ENCODE results near the gene STAM2. TPM values are rescaled to one million over a fixed set of nuclear protein-coding genes. Genes with fewer than 3 reads are reported as not detected.

Gene STAM2
- total and polyA plus RNA-seq, 2 of the 13 experiments (the other 11 are each of a cell fraction or from before 2014, with no cell fraction given) = 14.7 to 24.1 TPM

- TF ChIP-seq ZNF251 (CRISPR knock-in tag; IDR thresholded peaks at IDR 0.05) (no peak), NFYB (CRISPR knock-in tag; IDR thresholded peaks at IDR 0.05) (no peak), RFXAP (CRISPR knock-in tag; IDR thresholded peaks at IDR 0.05; ENCODE audit: borderline replicate concordance) (no peak), CENPBD1 (CRISPR knock-in tag; IDR thresholded peaks at IDR 0.05; ENCODE audit: borderline replicate concordance, low read depth) (no peak), NFIC (IDR thresholded peaks at IDR 0.05; ENCODE audit: low read length) (0 out of 2 replicates have a peak, but pooled peaks have one; percentile 39), TAF15 (IDR thresholded peaks at IDR 0.05; ENCODE audit: low read depth, low read length, poor library complexity, severe bottlenecking) (no peak), FOXO1 (CRISPR knock-in tag; IDR thresholded peaks at IDR 0.05) (no peak), KDM2A (CRISPR knock-in tag; IDR thresholded peaks at IDR 0.05; ENCODE audit: borderline replicate concordance, low read depth) (no peak), ZNF629 (CRISPR knock-in tag; conservative IDR thresholded peaks at IDR 0.05) (no peak), PHF20 (CRISPR knock-in tag; IDR thresholded peaks at IDR 0.05) (no peak), ZSCAN31 (CRISPR knock-in tag; IDR thresholded peaks at IDR 0.05; ENCODE audit: low read depth) (no peak), ZNF431 (CRISPR knock-in tag; IDR thresholded peaks at IDR 0.05; ENCODE audit: borderline replicate concordance, low read depth) (no peak), TERF1 (CRISPR knock-in tag; IDR thresholded peaks at IDR 0.05) (no peak), FOXO4 (CRISPR knock-in tag; conservative IDR thresholded peaks at IDR 0.05) (no peak), HNF4A (CRISPR knock-in tag; IDR thresholded peaks at IDR 0.05) (peak; percentile 57; the same call in 1 of the 2 replicates), ZNF280B (CRISPR knock-in tag; IDR thresholded peaks at IDR 0.05; ENCODE audit: borderline replicate concordance) (no peak), TMF1 (CRISPR knock-in tag; IDR thresholded peaks at IDR 0.05; ENCODE audit: low read depth) (no peak), ONECUT2 (CRISPR knock-in tag; IDR thresholded peaks at IDR 0.05) (0 out of 2 replicates have a peak, but pooled peaks have one; percentile 19), GZF1 (CRISPR knock-in tag; IDR thresholded peaks at IDR 0.05) (no peak), ZNF354B (CRISPR knock-in tag; IDR thresholded peaks at IDR 0.05) (no peak), RARG (CRISPR knock-in tag; IDR thresholded peaks at IDR 0.05; ENCODE audit: low read depth) (no peak), CTCF (CRISPR knock-in tag; IDR thresholded peaks at IDR 0.05) (peak; percentile 50), LRRFIP1 (CRISPR knock-in tag; conservative IDR thresholded peaks at IDR 0.05) (no peak)
Observed at GRCh38 chr2:152078662-152079061, 96.9 kb downstream of the STAM2 start (continued).
